NCI-H226 (cell line): ENCODE measurements around the gene ZCCHC2.

Experiments
- DNase-seq: peaks from one replicate; pipeline ENCODE4 v3.0.0-alpha.2; 2015

ZCCHC2 gene

GRCh38 chr18:62539284-62540165 is 16.7 kb downstream of the ZCCHC2 start:
- DNase-seq: no peak

- no peak for DNase-seq
Measured at GRCh38 chr18:62543021-62543420, 20.2 kb downstream of the ZCCHC2 start.

GRCh38 chr18:62545098-62545497 is 22.3 kb downstream of the ZCCHC2 start:
- no peak for DNase-seq

GRCh38 chr18:62549755-62550154 is 26.9 kb downstream of the ZCCHC2 start:
- DNase-seq: no peak

- DNase-seq: no peak
Measured at GRCh38 chr18:62550746-62551145, 27.9 kb downstream of the ZCCHC2 start.

GRCh38 chr18:62551972-62552513 is 29.2 kb downstream of the ZCCHC2 start:
- DNase-seq: no peak

- no peak for DNase-seq
Measured at GRCh38 chr18:62554061-62554815, 31.4 kb downstream of the ZCCHC2 start.

GRCh38 chr18:62555135-62555534 is 32.3 kb downstream of the ZCCHC2 start:
- peak; percentile 15 for DNase-seq

GRCh38 chr18:62556397-62556796 is 33.6 kb downstream of the ZCCHC2 start:
- no peak for DNase-seq

GRCh38 chr18:62558015-62558663 is 35.3 kb downstream of the ZCCHC2 start:
- DNase-seq: no peak

- DNase-seq: no peak
Measured at GRCh38 chr18:62564044-62564443, 41.2 kb downstream of the ZCCHC2 start.

GRCh38 chr18:62566199-62566598 is 43.4 kb downstream of the ZCCHC2 start:
- no peak for DNase-seq

- DNase-seq: no peak
Measured at GRCh38 chr18:62566818-62567217, 44.0 kb downstream of the ZCCHC2 start.

- no peak for DNase-seq
Measured at GRCh38 chr18:62569081-62569655, 46.3 kb downstream of the ZCCHC2 start.

- DNase-seq: no peak
Measured at GRCh38 chr18:62571037-62571436, 48.2 kb downstream of the ZCCHC2 start.

- no peak for DNase-seq
Measured at GRCh38 chr18:62571648-62572047, 48.8 kb downstream of the ZCCHC2 start.

- DNase-seq: no peak
Measured at GRCh38 chr18:62572456-62572855, 49.6 kb downstream of the ZCCHC2 start.

- DNase-seq: no peak
Measured at GRCh38 chr18:62574776-62575175, 52.0 kb downstream of the ZCCHC2 start.

GRCh38 chr18:62576271-62576670 is 53.4 kb downstream of the ZCCHC2 start:
- no peak for DNase-seq

GRCh38 chr18:62576845-62577512 is 54.2 kb downstream of the ZCCHC2 start:
- DNase-seq: no peak

- DNase-seq: no peak
Measured at GRCh38 chr18:62577765-62578164, 54.9 kb downstream of the ZCCHC2 start.

- no peak for DNase-seq
Measured at GRCh38 chr18:62578980-62579511, 56.2 kb downstream of the ZCCHC2 start.
